GM12878 (cell line): ENCODE measurements around the gene KRT82. TPM values are rescaled to one million over a fixed set of nuclear protein-coding genes. Genes with fewer than 3 reads are reported as not detected.
"Not testable (repeated sequence)": the region's sequence is repeated elsewhere in the genome, so short reads cannot be mapped to it uniquely, and the experiment has no call there.

Source experiments
- ATAC-seq: fragments of 200-7000 bp; cut with Tn5 transposase; 3 replicates; pipeline ENCODE4 v1.9.1; 2020; ENCODE audit warnings: mild to moderate bottlenecking, moderate library complexity
- BruUV-seq: library from RNA; stranded (reverse); fragments of 400-500 nt; replicated peaks from 2 replicates; lab custom pipeline; 2021; lab: Mats Ljungman, UMichigan
- CTCF ChIA-PET: fragments of 300-600 bp; sonication (Branson Sonifier 250); formaldehyde crosslinking; extraction: SDS; loops from one replicate; lab custom pipeline; 2021; ENCODE audit warnings: inconsistent platforms; lab: Yijun Ruan, JAX
- POLR2A ChIA-PET: fragments of 350-600 bp; formaldehyde crosslinking; extraction: SDS; loops from one replicate; lab custom pipeline; 2021; ENCODE audit warnings: inconsistent platforms; lab: Charles Lee
- RAD21 ChIA-PET: fragments of 300-600 bp; sonication (Branson Sonifier 250); formaldehyde crosslinking; loops from one replicate; lab custom pipeline; 2023; ENCODE audit warnings: antibody characterized with exemption; ENCODE audit not compliant: unreplicated experiment; lab: Charles Lee
- SMC1A ChIA-PET: fragments of 300-600 bp; sonication (Branson Sonifier 250); formaldehyde crosslinking; loops from one replicate; lab custom pipeline; 2023; ENCODE audit not compliant: unreplicated experiment, uncharacterized antibody; lab: Charles Lee
- DNase-seq: peaks from one replicate; pipeline ENCODE4 v3.0.0-alpha.2; 2011; ENCODE audit warnings: low read depth, low spot score
- FAIRE-seq: peaks from 3 replicates; lab custom pipeline; 2011; peaks lifted over from hg19 to GRCh38; lab: Jason Lieb, UNC
- H2AFZ ChIP-seq: 2 replicates; pipeline ENCODE4 v1.6.0; 2011; ENCODE audit warnings: low read depth, low read length, control low read depth; ENCODE audit not compliant: control insufficient read depth
- H3K27ac ChIP-seq: 2 replicates; pipeline ENCODE4 v1.5.1; 2011; ENCODE audit warnings: control low read depth; ENCODE audit not compliant: control insufficient read depth, insufficient read depth
- H3K27me3 ChIP-seq, 2 experiments: replicated peaks in 1 of 2; 2 replicates each; pipeline versions ENCODE4 v1.6.0 to v1.6.1; 2011; ENCODE audit warnings: low read length in 1 of 2; ENCODE audit not compliant: control insufficient read depth in 2 of 2, insufficient read depth in 2 of 2
- H3K36me3 ChIP-seq, 2 experiments: 2 replicates each; pipeline ENCODE4 v1.5.1; 2011; ENCODE audit warnings: low read length in 1 of 2; ENCODE audit not compliant: control insufficient read depth in 2 of 2, insufficient read depth in 2 of 2
- H3K4me1 ChIP-seq: 2 replicates; pipeline ENCODE4 v1.6.1; 2011; ENCODE audit warnings: mild to moderate bottlenecking, low read length, moderate library complexity, mixed read lengths; ENCODE audit not compliant: control insufficient read depth, insufficient read depth
- H3K4me2 ChIP-seq: 2 replicates; pipeline ENCODE4 v1.6.0; 2011; ENCODE audit warnings: control low read depth; ENCODE audit not compliant: control insufficient read depth, insufficient read depth
- H3K4me3 ChIP-seq: fragments of 200-600 bp; sonication (generic); 2 replicates; pipeline ENCODE4 v1.5.1; 2016
- H3K79me2 ChIP-seq: 2 replicates; pipeline ENCODE4 v1.6.0; 2011; ENCODE audit warnings: low read length; ENCODE audit not compliant: control insufficient read depth, insufficient read depth
- H3K9ac ChIP-seq: 2 replicates; pipeline ENCODE4 v1.8.0; 2011; ENCODE audit warnings: low read length, control low read depth, mixed read lengths; ENCODE audit not compliant: control insufficient read depth, insufficient read depth
- H3K9me3 ChIP-seq: replicated peaks from 3 replicates; pipeline ENCODE4 v1.5.1; 2011; ENCODE audit warnings: mild to moderate bottlenecking, low read length; ENCODE audit not compliant: control insufficient read depth, insufficient read depth
- H4K20me1 ChIP-seq: 2 replicates; pipeline ENCODE4 v1.6.0; 2011; ENCODE audit not compliant: control insufficient read depth, insufficient read depth
- BHLHE40 ChIP-seq, 2 experiments: fragments of 450-650 bp in 1 of 2; IDR thresholded peaks; 2 replicates each; pipeline ENCODE4 v1.6.1; 2011 to 2017; ENCODE audit warnings: low read depth in 2 of 2, borderline replicate concordance in 1 of 2, improper control_type of control experiment in 1 of 2, low read length in 1 of 2, mild to moderate bottlenecking in 1 of 2
- KLF5 ChIP-seq: fragments of 450-650 bp; IDR thresholded peaks from 2 replicates; pipeline ENCODE4 v1.6.1; 2014; ENCODE audit warnings: mild to moderate bottlenecking; ENCODE audit not compliant: partially characterized antibody
- MEF2B ChIP-seq: fragments of 450-650 bp; IDR thresholded peaks from 2 replicates; pipeline ENCODE4 v1.6.1; 2018; ENCODE audit warnings: mild to moderate bottlenecking, moderate library complexity; ENCODE audit not compliant: partially characterized antibody, poor library complexity, severe bottlenecking
- MTA2 ChIP-seq: fragments of 450-650 bp; IDR thresholded peaks from 2 replicates; pipeline ENCODE4 v1.6.1; 2016; ENCODE audit warnings: low read depth, mild to moderate bottlenecking, moderate library complexity
- NFYA ChIP-seq: IDR thresholded peaks from 2 replicates; pipeline ENCODE4 v1.6.1; 2011; ENCODE audit warnings: low read depth, mild to moderate bottlenecking, low read length, improper control_type of control experiment, borderline replicate concordance
- ZNF384 ChIP-seq: IDR thresholded peaks from 2 replicates; pipeline ENCODE4 v1.6.1; 2012; ENCODE audit warnings: low read depth, mild to moderate bottlenecking, low read length, improper control_type of control experiment, borderline replicate concordance
- WGBS: methylation state at CpG from one replicate; pipeline ENCODE4 v1.1.6; 2016; ENCODE audit warnings: low lambda C conversion rate; ENCODE audit not compliant: insufficient replicate concordance, insufficient coverage; ENCODE audit errors: missing lambda C conversion rate; 5-methylcytosine and 5-hydroxymethylcytosine counted together
- in situ Hi-C: fragments of 300-500 bp; cut with MboI; formaldehyde crosslinking; loops from 9 replicates; pipeline ENCODE4 v1.14.3; 2018; ENCODE audit warnings: mixed read lengths
- intact Hi-C: fragments of 100-400 bp; cut with micrococcal nuclease; formaldehyde crosslinking; loops from one replicate; pipeline ENCODE4 v1.14.2; 2022; ENCODE audit not compliant: unreplicated experiment
- polyA plus RNA-seq, 11 experiments: library from polyadenylated mRNA; depleted of rRNA in 4 of 11; unstranded in 6 of 11; stranded (reverse) in 5 of 11; fragments of >200 nt; fragmentation: Nextera tagmentation in 4 of 11; fragmentation: Illumina TruSeq in 1 of 11; extraction: Ambion mirVana in 4 of 11; extraction: Trizol in 1 of 11; gene quantifications; 1 replicate in 1 of 11; 2 replicates in 10 of 11; pipeline versions ENCODE4 v1.2.1 to v1.2.3, GENCODE V29; 2011 to 2016; ENCODE audit warnings: inconsistent platforms in 2 of 11, missing spikeins in 2 of 11, low read depth in 1 of 11
- total RNA-seq, 4 experiments: library from RNA; depleted of rRNA in 3 of 4; stranded (reverse); fragments of >200 nt in 3 of 4; fragmentation: Illumina TruSeq in 1 of 4; extraction: Trizol in 1 of 4; gene quantifications; 2 replicates each; pipeline versions ENCODE4 v1.2.1 to v1.2.3, GENCODE V29; 2013 to 2021
- TF ChIP-seq, protein P1 (sequence below): fragments of 450-650 bp; IDR thresholded peaks from 2 replicates; pipeline ENCODE4 v1.6.1; 2017; ENCODE audit warnings: low read depth, mild to moderate bottlenecking, moderate library complexity

KRT82 gene
- total and polyA plus RNA-seq, 10 of the 15 experiments (the other 5 are each of a cell fraction or from before 2014, with no cell fraction given) = not detected

DNA sequence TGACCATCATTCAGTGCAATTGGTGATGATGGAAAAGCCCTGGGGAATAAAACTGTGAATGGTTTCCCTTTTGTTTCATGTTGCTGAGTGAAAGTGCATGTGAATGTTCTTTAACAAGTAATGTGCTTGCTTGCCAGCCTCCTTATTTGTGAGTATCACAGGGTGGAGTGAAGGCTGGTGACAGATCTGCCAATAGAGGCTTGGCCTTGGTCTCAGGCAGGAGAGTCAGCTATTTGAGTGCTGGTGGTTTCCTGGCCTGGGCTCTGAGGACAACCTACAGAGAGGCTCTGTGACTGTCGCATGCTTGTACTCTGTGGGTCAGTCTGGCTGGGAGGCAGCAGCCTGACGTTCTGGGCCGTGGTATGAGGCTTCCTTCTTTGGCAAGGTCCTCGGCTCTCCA lies 59.5 kb downstream of the KRT82 start:
- in situ Hi-C loops (no loop called here), intact Hi-C loops (no loop called here)
- SMC1A ChIA-PET = interaction anchor here (0.7 kb wide), 1 partner anchor 103 kb away, joined by 3 read pairs; no protein-coding TSS in a partner anchor
- no peak for FAIRE-seq
- H3K27ac ChIP-seq = no peak overlapping the region
- WGBS = 8% methylated on average over 4 of the region's 4 CpGs
- CTCF ChIA-PET = interaction anchor here (1.0 kb wide), 1 partner anchor 10 kb away, joined by 3 read pairs; no protein-coding TSS in a partner anchor
- H3K36me3 ChIP-seq = no peaks in the 10 kb centered on the region
- no peaks in the 10 kb centered on the region for H4K20me1 ChIP-seq
- H3K4me1 ChIP-seq = no peaks in the 10 kb centered on the region
- peak; percentile 16 for DNase-seq
- peak; percentile 84 for ATAC-seq
- H2AFZ ChIP-seq = no peak overlapping the region
- RAD21 ChIA-PET = no interaction called here
- no peaks in the 10 kb centered on the region; a peak in 1 of 4 replicates for H3K27me3 ChIP-seq
- TF ChIP-seq KLF5 (no peak), BHLHE40 (IDR thresholded peaks at IDR 0.05; ENCODE audit: borderline replicate concordance in 1 of 2, low read depth in 2 of 2, low read length in 1 of 2) (peak in 1 of 2 experiments; percentile 10; a peak in 1 of 4 replicates), ZNF384 (no peak), NFYA (no peak), MTA2 (0 out of 2 replicates have a peak, but pooled peaks have one; percentile 20), MEF2B (peak; percentile 80)
- TF ChIP-seq, protein P1, sequence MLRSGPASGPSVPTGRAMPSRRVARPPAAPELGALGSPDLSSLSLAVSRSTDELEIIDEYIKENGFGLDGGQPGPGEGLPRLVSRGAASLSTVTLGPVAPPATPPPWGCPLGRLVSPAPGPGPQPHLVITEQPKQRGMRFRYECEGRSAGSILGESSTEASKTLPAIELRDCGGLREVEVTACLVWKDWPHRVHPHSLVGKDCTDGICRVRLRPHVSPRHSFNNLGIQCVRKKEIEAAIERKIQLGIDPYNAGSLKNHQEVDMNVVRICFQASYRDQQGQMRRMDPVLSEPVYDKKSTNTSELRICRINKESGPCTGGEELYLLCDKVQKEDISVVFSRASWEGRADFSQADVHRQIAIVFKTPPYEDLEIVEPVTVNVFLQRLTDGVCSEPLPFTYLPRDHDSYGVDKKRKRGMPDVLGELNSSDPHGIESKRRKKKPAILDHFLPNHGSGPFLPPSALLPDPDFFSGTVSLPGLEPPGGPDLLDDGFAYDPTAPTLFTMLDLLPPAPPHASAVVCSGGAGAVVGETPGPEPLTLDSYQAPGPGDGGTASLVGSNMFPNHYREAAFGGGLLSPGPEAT = 0 out of 2 replicates have a peak, but pooled peaks have one; percentile 13
- H3K4me3 ChIP-seq = no peak overlapping the region
- no peak overlapping the region for H3K4me2 ChIP-seq
- POLR2A ChIA-PET = interaction anchor here (1.2 kb wide), 1 partner anchor 10 kb away, joined by 3 read pairs; no protein-coding TSS in a partner anchor
- no TSS peak for BruUV-seq
- no peaks in the 10 kb centered on the region for H3K79me2 ChIP-seq
- H3K9ac ChIP-seq = no peak overlapping the region
- H3K9me3 ChIP-seq = no peaks in the 10 kb centered on the region

DNA sequence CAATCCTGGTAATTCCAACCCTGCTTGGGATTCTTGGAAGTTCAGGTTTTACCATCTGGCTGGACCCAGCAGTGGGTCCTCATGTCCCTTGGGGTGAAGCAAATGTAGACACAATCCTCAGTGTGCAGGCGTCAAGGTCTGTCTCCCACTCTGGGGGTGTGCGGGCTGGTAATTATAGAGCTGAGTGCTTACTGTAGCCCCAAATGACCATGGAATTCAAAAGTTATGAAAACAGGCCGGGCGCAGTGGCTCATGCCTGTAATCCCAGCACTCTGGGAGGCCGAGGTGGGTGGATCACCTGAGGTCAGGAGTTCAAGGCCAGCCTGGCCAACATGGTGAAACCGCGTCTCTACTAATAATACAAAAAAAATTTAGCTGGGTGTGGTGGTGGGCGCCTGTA lies 61.1 kb downstream of the KRT82 start:
- ATAC-seq, H4K20me1 ChIP-seq, intact Hi-C loops, H3K4me1 ChIP-seq, RAD21 ChIA-PET, H3K9me3 ChIP-seq, H2AFZ ChIP-seq, BruUV-seq, H3K4me3 ChIP-seq, H3K36me3 ChIP-seq, DNase-seq, CTCF ChIA-PET, H3K27me3 ChIP-seq, H3K4me2 ChIP-seq, FAIRE-seq, H3K79me2 ChIP-seq, H3K27ac ChIP-seq, in situ Hi-C loops, POLR2A ChIA-PET, H3K9ac ChIP-seq, SMC1A ChIA-PET: not testable (repeated sequence)
- 35% methylated on average over 8 of the region's 8 CpGs for WGBS
